Measurements from ENCODE around the gene WWTR1.

Gene WWTR1

GRCh38 chr3:149610351-149611105 is 47.3 kb downstream of the WWTR1 start:
- DNase-seq (ENCODE audit: low read depth), result no peak
- H3K4me3 ChIP-seq (ENCODE audit: low read depth, low read length), result no peak overlapping the region
- no peak for TF ChIP-seq CTCF (IDR thresholded peaks at IDR 0.05; ENCODE audit: low read depth, low read length, missing control alignments)

- DNase-seq (ENCODE audit: low read depth), result peak; percentile 56
- TF ChIP-seq CTCF (IDR thresholded peaks at IDR 0.05; ENCODE audit: low read depth, low read length, missing control alignments), result no peak
- no peak overlapping the region for H3K4me3 ChIP-seq (ENCODE audit: low read depth, low read length)
These were observed 48.2 kb downstream of the WWTR1 start for GRCh38 chr3:149609595-149609994.

- no peak for TF ChIP-seq CTCF (IDR thresholded peaks at IDR 0.05; ENCODE audit: low read depth, low read length, missing control alignments)
- DNase-seq (ENCODE audit: low read depth), result no peak
- H3K4me3 ChIP-seq (ENCODE audit: low read depth, low read length), result no peak overlapping the region
These were observed 48.8 kb downstream of the WWTR1 start for GRCh38 chr3:149608987-149609386.

- no peak for TF ChIP-seq CTCF (IDR thresholded peaks at IDR 0.05; ENCODE audit: low read depth, low read length, missing control alignments)
- DNase-seq (ENCODE audit: low read depth), result no peak
These were observed 51.9 kb downstream of the WWTR1 start for GRCh38 chr3:149605902-149606301.

GRCh38 chr3:149604125-149604875 is 53.5 kb downstream of the WWTR1 start:
- no peak overlapping the region for H3K4me3 ChIP-seq (ENCODE audit: low read depth, low read length)
- no peak for DNase-seq (ENCODE audit: low read depth)

More at GRCh38 chr3:149605902-149606301, 51.9 kb downstream of the WWTR1 start:
- no peak overlapping the region for H3K4me3 ChIP-seq (ENCODE audit: low read depth, low read length)

More at GRCh38 chr3:149604125-149604875, 53.5 kb downstream of the WWTR1 start:
- TF ChIP-seq CTCF (IDR thresholded peaks at IDR 0.05; ENCODE audit: low read depth, low read length, missing control alignments), result no peak
